ENCODE measurements around the gene STUM.

The STUM gene

DNA sequence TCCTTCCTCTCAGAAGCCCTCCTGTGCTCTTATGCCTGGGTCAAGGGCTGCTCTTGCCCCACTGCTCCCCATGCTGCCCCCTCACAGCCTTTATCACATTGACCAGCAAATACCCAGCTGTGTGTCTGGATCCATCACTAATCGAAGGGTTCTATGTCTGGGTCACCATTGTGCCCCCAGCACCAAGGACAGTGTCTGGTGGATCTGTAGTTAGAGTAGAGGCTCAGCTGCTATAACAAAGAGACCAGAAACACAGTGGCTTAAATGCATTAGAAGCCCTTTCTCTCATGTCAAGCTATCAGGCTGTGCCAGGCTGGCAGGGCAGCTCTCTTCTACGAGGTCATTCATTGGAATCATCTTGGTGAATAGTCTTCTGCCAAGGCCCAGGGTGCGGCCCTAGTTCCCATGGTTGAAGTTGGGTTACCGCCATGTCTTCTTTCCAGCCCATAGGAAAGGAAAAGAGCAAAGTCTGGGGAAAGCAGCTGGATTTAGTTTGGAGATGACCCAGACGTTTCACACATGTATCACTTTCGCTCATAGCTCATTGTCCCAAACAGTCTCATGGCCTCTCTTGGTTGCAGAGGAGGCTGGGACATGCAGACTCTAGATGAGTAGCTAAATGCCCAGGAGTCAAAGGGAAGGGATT is 32.2 kb downstream of the STUM start:
- Histone ChIP-seq H3K36me3 (ENCODE audit: control insufficient read depth, insufficient read depth, low read length) (no peaks in the 10 kb centered on the region), H3K27me3 (ENCODE audit: control insufficient read depth, insufficient read depth, low read length) (no peaks in the 10 kb centered on the region), H3K9me3 (ENCODE audit: control insufficient read depth, insufficient read depth, low read length) (no peaks in the 10 kb centered on the region), H3K27ac (ENCODE audit: low read length) (no peak overlapping the region), H3K4me3 (ENCODE audit: low read length) (no peak overlapping the region), H3K4me1 (ENCODE audit: control insufficient read depth, insufficient read depth, low read length) (0 out of 2 replicates have a peak, but pooled peaks cover 2% of the 10 kb centered on the region)
- no CpG with 5 or more reads among the region's 6 CpGs for WGBS (ENCODE audit: insufficient coverage, insufficient read length)
- DNase-seq (ENCODE audit: low read depth, low spot score), result no peak

- Histone ChIP-seq H3K27me3 (ENCODE audit: control insufficient read depth, insufficient read depth, low read length) (no peaks in the 10 kb centered on the region), H3K27ac (ENCODE audit: low read length) (no peak overlapping the region), H3K9me3 (ENCODE audit: control insufficient read depth, insufficient read depth, low read length) (no peaks in the 10 kb centered on the region), H3K4me1 (ENCODE audit: control insufficient read depth, insufficient read depth, low read length) (0 out of 2 replicates have a peak, but pooled peaks cover 2% of the 10 kb centered on the region), H3K36me3 (ENCODE audit: control insufficient read depth, insufficient read depth, low read length) (no peaks in the 10 kb centered on the region), H3K4me3 (ENCODE audit: low read length) (no peak overlapping the region)
- DNase-seq (ENCODE audit: low read depth, low spot score), result no peak
- WGBS (ENCODE audit: insufficient coverage, insufficient read length), result no CpG with 5 or more reads among the region's 8 CpGs
Measured at GRCh38 chr1:226581650-226582330, 33.2 kb downstream of the STUM start.

DNA sequence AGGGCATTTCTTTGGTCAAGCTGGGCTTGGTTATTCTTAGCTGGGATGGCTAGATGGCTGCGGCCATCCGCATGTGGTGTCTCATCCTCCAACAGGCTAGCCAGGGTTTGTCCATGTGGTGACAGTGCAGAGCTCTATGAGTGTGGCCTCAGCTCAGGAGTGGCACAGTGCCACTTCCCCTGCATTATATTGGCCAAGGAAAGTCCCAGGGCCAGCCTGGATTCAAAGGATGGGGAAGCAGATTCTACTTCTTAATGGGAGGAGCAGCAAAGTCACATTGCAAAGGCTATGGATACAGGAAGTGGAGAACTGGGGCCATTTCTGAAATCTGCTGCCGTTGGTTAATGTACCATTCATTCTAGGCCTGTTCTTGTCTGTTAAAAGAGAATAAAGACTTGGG is 34.4 kb downstream of the STUM start:
- H3K36me3 ChIP-seq (ENCODE audit: control insufficient read depth, insufficient read depth, low read length), result no peaks in the 10 kb centered on the region

DNA sequence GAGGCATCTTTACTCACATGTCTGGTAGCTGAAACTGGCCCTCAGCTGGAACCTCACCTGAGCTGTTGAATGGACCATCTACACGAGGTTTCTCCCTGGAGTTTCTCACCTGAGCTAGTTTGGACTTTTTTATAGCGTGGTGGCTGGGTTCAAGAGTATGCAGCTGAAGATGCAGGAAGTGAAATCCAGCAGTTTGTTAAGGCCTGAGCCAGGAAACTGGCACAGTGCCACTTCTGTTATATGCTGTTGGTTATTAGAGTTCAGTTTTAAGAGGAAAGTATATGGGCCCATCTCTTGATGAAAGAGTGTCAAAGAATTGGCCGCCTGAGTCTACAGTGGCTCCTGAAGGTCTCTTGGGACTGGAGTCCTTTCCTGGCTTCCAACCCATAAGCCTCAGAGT is 35.6 kb downstream of the STUM start:
- no peak for DNase-seq (ENCODE audit: low read depth, low spot score)
- Histone ChIP-seq H3K9me3 (ENCODE audit: control insufficient read depth, insufficient read depth, low read length) (no peaks in the 10 kb centered on the region), H3K4me3 (ENCODE audit: low read length) (no peak overlapping the region), H3K27me3 (ENCODE audit: control insufficient read depth, insufficient read depth, low read length) (no peaks in the 10 kb centered on the region), H3K4me1 (ENCODE audit: control insufficient read depth, insufficient read depth, low read length) (no peaks in the 10 kb centered on the region), H3K36me3 (ENCODE audit: control insufficient read depth, insufficient read depth, low read length) (no peaks in the 10 kb centered on the region), H3K27ac (ENCODE audit: low read length) (no peak overlapping the region)
- WGBS (ENCODE audit: insufficient coverage, insufficient read length), result no CpG with 5 or more reads among the region's 3 CpGs

More for the DNA sequence above, 34.4 kb downstream of the STUM start:
- Histone ChIP-seq H3K9me3 (ENCODE audit: control insufficient read depth, insufficient read depth, low read length) (no peaks in the 10 kb centered on the region), H3K4me1 (ENCODE audit: control insufficient read depth, insufficient read depth, low read length) (no peaks in the 10 kb centered on the region), H3K27ac (ENCODE audit: low read length) (no peak overlapping the region), H3K4me3 (ENCODE audit: low read length) (no peak overlapping the region), H3K27me3 (ENCODE audit: control insufficient read depth, insufficient read depth, low read length) (no peaks in the 10 kb centered on the region)
- WGBS (ENCODE audit: insufficient coverage, insufficient read length), result no CpG with 5 or more reads among the region's 3 CpGs
- no peak for DNase-seq (ENCODE audit: low read depth, low spot score)

- no CpG with 5 or more reads among the region's 7 CpGs for WGBS (ENCODE audit: insufficient coverage, insufficient read length)
- Histone ChIP-seq H3K27me3 (ENCODE audit: control insufficient read depth, insufficient read depth, low read length) (no peaks in the 10 kb centered on the region), H3K9me3 (ENCODE audit: control insufficient read depth, insufficient read depth, low read length) (no peaks in the 10 kb centered on the region), H3K36me3 (ENCODE audit: control insufficient read depth, insufficient read depth, low read length) (no peaks in the 10 kb centered on the region), H3K4me3 (ENCODE audit: low read length) (no peak overlapping the region), H3K4me1 (ENCODE audit: control insufficient read depth, insufficient read depth, low read length) (0 out of 2 replicates have a peak, but pooled peaks cover 1% of the 10 kb centered on the region), H3K27ac (ENCODE audit: low read length) (no peak overlapping the region)
- DNase-seq (ENCODE audit: low read depth, low spot score), result no peak
Measured at GRCh38 chr1:226586116-226586515, 37.6 kb downstream of the STUM start.

GRCh38 chr1:226586650-226587422 is 38.3 kb downstream of the STUM start:
- H3K27me3 ChIP-seq (ENCODE audit: control insufficient read depth, insufficient read depth, low read length), result no peaks in the 10 kb centered on the region
- no peak for DNase-seq (ENCODE audit: low read depth, low spot score)
- H3K36me3 ChIP-seq (ENCODE audit: control insufficient read depth, insufficient read depth, low read length), result no peaks in the 10 kb centered on the region
- H3K9me3 ChIP-seq (ENCODE audit: control insufficient read depth, insufficient read depth, low read length), result no peaks in the 10 kb centered on the region
- H3K4me1 ChIP-seq (ENCODE audit: control insufficient read depth, insufficient read depth, low read length), result 0 out of 2 replicates have a peak, but pooled peaks cover 1% of the 10 kb centered on the region
- WGBS (ENCODE audit: insufficient coverage, insufficient read length), result no CpG with 5 or more reads among the region's 16 CpGs
- H3K27ac ChIP-seq (ENCODE audit: low read length), result no peak overlapping the region
- H3K4me3 ChIP-seq (ENCODE audit: low read length), result no peak overlapping the region

- 0 out of 2 replicates have a peak, but pooled peaks cover 1% of the 10 kb centered on the region for H3K4me1 ChIP-seq (ENCODE audit: control insufficient read depth, insufficient read depth, low read length)
- no peak overlapping the region for H3K4me3 ChIP-seq (ENCODE audit: low read length)
- no peaks in the 10 kb centered on the region for H3K9me3 ChIP-seq (ENCODE audit: control insufficient read depth, insufficient read depth, low read length)
- H3K36me3 ChIP-seq (ENCODE audit: control insufficient read depth, insufficient read depth, low read length), result no peaks in the 10 kb centered on the region
- no peak for DNase-seq (ENCODE audit: low read depth, low spot score)
- no CpG with 5 or more reads among the region's 2 CpGs for WGBS (ENCODE audit: insufficient coverage, insufficient read length)
- no peaks in the 10 kb centered on the region for H3K27me3 ChIP-seq (ENCODE audit: control insufficient read depth, insufficient read depth, low read length)
- no peak overlapping the region for H3K27ac ChIP-seq (ENCODE audit: low read length)
Measured at GRCh38 chr1:226588484-226588883, 39.9 kb downstream of the STUM start.

DNA sequence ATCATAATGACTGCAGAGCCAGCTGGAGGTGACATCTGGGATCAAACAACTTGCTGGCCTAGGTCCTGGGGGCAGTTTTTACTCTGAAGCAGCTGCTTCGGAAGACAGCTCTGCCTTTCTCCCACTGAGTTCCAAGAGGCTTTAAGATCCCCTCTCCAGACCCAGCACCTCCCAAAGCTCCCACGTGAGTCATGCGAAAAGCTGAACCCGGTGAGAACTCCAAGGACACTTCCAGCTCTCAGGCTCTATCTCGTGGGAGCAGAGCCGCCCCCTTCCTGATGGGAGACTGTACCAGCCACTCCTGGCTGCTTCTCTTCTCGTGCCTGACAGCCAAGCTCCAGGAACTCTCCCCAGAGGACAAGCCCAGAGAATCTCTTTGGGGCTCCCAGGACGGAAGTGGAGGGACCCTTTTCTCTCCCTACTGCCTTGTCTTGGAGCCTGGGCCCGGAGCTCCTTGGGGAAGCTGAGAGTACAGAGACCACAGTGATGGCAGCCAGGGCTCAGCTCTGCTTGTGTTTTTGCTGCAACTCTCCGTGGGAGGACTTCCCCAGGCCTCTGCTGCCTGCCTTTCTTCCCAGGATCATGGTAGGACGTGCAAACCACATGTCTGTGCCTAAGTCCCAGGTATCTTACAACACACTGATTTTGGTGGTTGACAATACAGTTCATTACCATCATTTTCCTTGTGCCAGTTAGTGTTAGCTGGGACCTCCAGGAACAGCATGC is 40.6 kb downstream of the STUM start:
- Histone ChIP-seq H3K27me3 (ENCODE audit: control insufficient read depth, insufficient read depth, low read length) (no peaks in the 10 kb centered on the region), H3K9me3 (ENCODE audit: control insufficient read depth, insufficient read depth, low read length) (no peaks in the 10 kb centered on the region), H3K4me3 (ENCODE audit: low read length) (no peak overlapping the region), H3K36me3 (ENCODE audit: control insufficient read depth, insufficient read depth, low read length) (no peaks in the 10 kb centered on the region), H3K27ac (ENCODE audit: low read length) (no peak overlapping the region), H3K4me1 (ENCODE audit: control insufficient read depth, insufficient read depth, low read length) (0 out of 2 replicates have a peak, but pooled peaks cover 1% of the 10 kb centered on the region)
- no peak for DNase-seq (ENCODE audit: low read depth, low spot score)
- no CpG with 5 or more reads among the region's 11 CpGs for WGBS (ENCODE audit: insufficient coverage, insufficient read length)

- WGBS (ENCODE audit: insufficient coverage, insufficient read length), result no CpG with 5 or more reads among the region's 7 CpGs
- Histone ChIP-seq H3K27ac (ENCODE audit: low read length) (no peak overlapping the region), H3K4me1 (ENCODE audit: control insufficient read depth, insufficient read depth, low read length) (0 out of 2 replicates have a peak, but pooled peaks cover 1% of the 10 kb centered on the region), H3K4me3 (ENCODE audit: low read length) (no peak overlapping the region), H3K36me3 (ENCODE audit: control insufficient read depth, insufficient read depth, low read length) (no peaks in the 10 kb centered on the region), H3K27me3 (ENCODE audit: control insufficient read depth, insufficient read depth, low read length) (no peaks in the 10 kb centered on the region), H3K9me3 (ENCODE audit: control insufficient read depth, insufficient read depth, low read length) (no peaks in the 10 kb centered on the region)
- no peak for DNase-seq (ENCODE audit: low read depth, low spot score)
Measured at GRCh38 chr1:226590614-226591013, 42.0 kb downstream of the STUM start.

- H3K27me3 ChIP-seq (ENCODE audit: control insufficient read depth, insufficient read depth, low read length), result no peaks in the 10 kb centered on the region
- H3K9me3 ChIP-seq (ENCODE audit: control insufficient read depth, insufficient read depth, low read length), result no peaks in the 10 kb centered on the region
- H3K27ac ChIP-seq (ENCODE audit: low read length), result no peak overlapping the region
- 0 out of 2 replicates have a peak, but pooled peaks cover 1% of the 10 kb centered on the region for H3K4me1 ChIP-seq (ENCODE audit: control insufficient read depth, insufficient read depth, low read length)
- H3K4me3 ChIP-seq (ENCODE audit: low read length), result no peak overlapping the region
- WGBS (ENCODE audit: insufficient coverage, insufficient read length), result no CpG with 5 or more reads among the region's 8 CpGs
- DNase-seq (ENCODE audit: low read depth, low spot score), result no peak
- no peaks in the 10 kb centered on the region for H3K36me3 ChIP-seq (ENCODE audit: control insufficient read depth, insufficient read depth, low read length)
Measured at GRCh38 chr1:226593541-226593940, 45.0 kb downstream of the STUM start.

Data from iPS DF 6.9 (cell line).